H9 (cell line): ENCODE measurements around the gene HERC4. TPM values are rescaled to one million over a fixed set of nuclear protein-coding genes. Genes with fewer than 3 reads are reported as not detected.

Source experiments
- DNase-seq: peaks from one replicate; pipeline ENCODE4 v3.0.0-alpha.2; 2017
- H2AFZ ChIP-seq: one replicate; pipeline ENCODE4 v1.6.1; 2013; ENCODE audit warnings: mild to moderate bottlenecking, low read length, control low read depth, moderate library complexity
- H2AK5ac ChIP-seq: 2 replicates; pipeline ENCODE4 v1.6.1; 2013; ENCODE audit warnings: low read length, control low read depth, mixed read lengths; ENCODE audit not compliant: insufficient read length
- H2BK120ac ChIP-seq: one replicate; pipeline ENCODE4 v1.6.1; 2013; ENCODE audit warnings: low read depth, mild to moderate bottlenecking, low read length, control low read depth, inconsistent platforms; ENCODE audit not compliant: poor library complexity, severe bottlenecking
- H2BK12ac ChIP-seq: 2 replicates; pipeline ENCODE4 v1.6.1; 2013; ENCODE audit warnings: low read length, control low read depth, mixed read lengths, low read depth; ENCODE audit not compliant: insufficient read length
- H2BK15ac ChIP-seq: 2 replicates; pipeline ENCODE4 v1.6.1; 2013; ENCODE audit warnings: low read depth, low read length, control low read depth
- H2BK20ac ChIP-seq: one replicate; pipeline ENCODE4 v1.6.1; 2013; ENCODE audit warnings: low read depth, mild to moderate bottlenecking, low read length, control low read depth, inconsistent platforms; ENCODE audit not compliant: poor library complexity, severe bottlenecking
- H2BK5ac ChIP-seq: 2 replicates; pipeline ENCODE4 v1.6.1; 2013; ENCODE audit warnings: low read length, control low read depth, mixed read lengths; ENCODE audit not compliant: insufficient read length
- H3K14ac ChIP-seq: 2 replicates; pipeline ENCODE4 v1.6.1; 2013; ENCODE audit warnings: low read length, control low read depth; ENCODE audit not compliant: insufficient read depth
- H3K18ac ChIP-seq: 2 replicates; pipeline ENCODE4 v1.6.1; 2013; ENCODE audit warnings: low read depth, mild to moderate bottlenecking, mixed read lengths, low read length, control low read depth; ENCODE audit not compliant: insufficient read length
- H3K23ac ChIP-seq: 2 replicates; pipeline ENCODE4 v1.6.1; 2013; ENCODE audit warnings: low read length, control low read depth, mixed read lengths, low read depth; ENCODE audit not compliant: insufficient read length
- H3K23me2 ChIP-seq: 2 replicates; pipeline ENCODE4 v1.6.1; 2013; ENCODE audit warnings: low read depth, mild to moderate bottlenecking, mixed read lengths, low read length, control low read depth; ENCODE audit not compliant: insufficient read length, poor library complexity, severe bottlenecking
- H3K27ac ChIP-seq: 2 replicates; pipeline ENCODE4 v1.5.1; 2013; ENCODE audit warnings: low read length, control low read depth, mixed read lengths, low read depth; ENCODE audit not compliant: insufficient read length
- H3K27me3 ChIP-seq: 2 replicates; pipeline ENCODE4 v1.6.1; 2013; ENCODE audit warnings: low read length, control low read depth, inconsistent platforms; ENCODE audit not compliant: insufficient read depth
- H3K4ac ChIP-seq: 2 replicates; pipeline ENCODE4 v1.6.1; 2013; ENCODE audit warnings: low read depth, mild to moderate bottlenecking, control low read depth, inconsistent platforms, low read length, moderate library complexity
- H3K4me1 ChIP-seq: 2 replicates; pipeline ENCODE4 v1.6.1; 2013; ENCODE audit warnings: low read length, control low read depth, inconsistent platforms; ENCODE audit not compliant: insufficient read depth
- H3K4me2 ChIP-seq: 2 replicates; pipeline ENCODE4 v1.6.1; 2013; ENCODE audit warnings: low read length, control low read depth, mixed read lengths; ENCODE audit not compliant: insufficient read length, insufficient read depth
- H3K56ac ChIP-seq: 2 replicates; pipeline ENCODE4 v1.6.1; 2013; ENCODE audit warnings: low read depth, mild to moderate bottlenecking, mixed read lengths, low read length, control low read depth; ENCODE audit not compliant: insufficient read length
- H3K79me1 ChIP-seq: 2 replicates; pipeline ENCODE4 v1.6.1; 2013; ENCODE audit warnings: low read depth, mild to moderate bottlenecking, moderate library complexity, low read length, control low read depth, inconsistent platforms; ENCODE audit not compliant: insufficient read depth, poor library complexity, severe bottlenecking
- H3K79me2 ChIP-seq: 2 replicates; pipeline ENCODE4 v1.6.1; 2013; ENCODE audit warnings: low read length, control low read depth, inconsistent platforms; ENCODE audit not compliant: insufficient read depth
- H3K9ac ChIP-seq: 2 replicates; pipeline ENCODE4 v1.6.1; 2013; ENCODE audit warnings: low read length, control low read depth, mixed read lengths; ENCODE audit not compliant: insufficient read length; ENCODE audit errors: extremely low read depth
- H3K9me3 ChIP-seq: one replicate; pipeline ENCODE4 v1.6.1; 2013; ENCODE audit warnings: low read depth, low read length, inconsistent platforms; ENCODE audit not compliant: control insufficient read depth
- H3T11ph ChIP-seq: one replicate; pipeline ENCODE4 v1.6.1; 2013; ENCODE audit warnings: mild to moderate bottlenecking, low read length, control low read depth, inconsistent platforms
- H4K20me1 ChIP-seq: one replicate; pipeline ENCODE4 v1.6.1; 2013; ENCODE audit not compliant: control insufficient read depth, insufficient read length, insufficient read depth
- H4K5ac ChIP-seq: 2 replicates; pipeline ENCODE4 v1.6.1; 2013; ENCODE audit warnings: low read depth, mild to moderate bottlenecking, mixed read lengths, low read length, control low read depth; ENCODE audit not compliant: insufficient read length
- H4K8ac ChIP-seq: replicated peaks from 2 replicates; pipeline ENCODE4 v1.6.1; 2013; ENCODE audit warnings: low read length, control low read depth, mixed read lengths, low read depth; ENCODE audit not compliant: insufficient read length
- H4K91ac ChIP-seq: 2 replicates; pipeline ENCODE4 v1.6.1; 2013; ENCODE audit warnings: low read depth, mild to moderate bottlenecking, moderate library complexity, mixed read lengths, low read length, control low read depth; ENCODE audit not compliant: insufficient read length
- H3K27ac Mint-ChIP-seq, 3 experiments: 2 replicates in 2 of 3; 3 replicates in 1 of 3; pipeline ENCODE4 v1.8.0; 2020 to 2021; ENCODE audit warnings: mixed read lengths in 3 of 3, mild to moderate bottlenecking in 1 of 3, moderate library complexity in 1 of 3
- H3K27me3 Mint-ChIP-seq: 2 replicates; pipeline ENCODE4 v1.8.0; 2021; ENCODE audit warnings: low read depth, mild to moderate bottlenecking, moderate library complexity, mixed read lengths
- H3K36me3 Mint-ChIP-seq, 3 experiments: 2 replicates in 2 of 3; 3 replicates in 1 of 3; pipeline ENCODE4 v1.8.0; 2020 to 2021; ENCODE audit warnings: low read depth in 3 of 3, mixed read lengths in 3 of 3; ENCODE audit not compliant: insufficient read depth in 1 of 3
- H3K4me1 Mint-ChIP-seq, 2 experiments: 2 replicates each; pipeline ENCODE4 v1.8.0; 2020; ENCODE audit warnings: mixed read lengths in 2 of 2
- H3K4me3 Mint-ChIP-seq, 2 experiments: 2 replicates in 1 of 2; 3 replicates in 1 of 2; pipeline ENCODE4 v1.8.0; 2020 to 2021; ENCODE audit warnings: mild to moderate bottlenecking in 2 of 2, mixed read lengths in 2 of 2, moderate library complexity in 1 of 2
- H3K9me3 Mint-ChIP-seq, 2 experiments: 2 replicates in 1 of 2; 3 replicates in 1 of 2; pipeline ENCODE4 v1.8.0; 2020; ENCODE audit warnings: mild to moderate bottlenecking in 2 of 2, mixed read lengths in 2 of 2, moderate library complexity in 1 of 2
- CTCF ChIP-seq: fragments of 200-600 bp; sonication (generic); conservative IDR thresholded peaks from 3 replicates; pipeline ENCODE4 v1.8.0; 2021; ENCODE audit warnings: antibody characterized with exemption, mild to moderate bottlenecking
- WGBS: extraction: QIAGEN DNeasy Blood & Tissue Kit; methylation state at CpG from one replicate; pipeline ENCODE4 v1.1.7; 2013; ENCODE audit warnings: missing lambda C conversion rate, low lambda C conversion rate, mixed read lengths; ENCODE audit not compliant: insufficient read length; ENCODE audit errors: extremely low coverage; 5-methylcytosine and 5-hydroxymethylcytosine counted together
- total RNA-seq: library from RNA; stranded (reverse); gene quantifications from 2 replicates; pipeline ENCODE4 v1.2.1, GENCODE V29; 2021

The HERC4 gene
- total RNA-seq, 1 experiment from 2014 or later: 24.5 TPM

GRCh38 chr10:68118657-68119056 lies 43.6 kb upstream of the HERC4 start:
- H3K23ac ChIP-seq: no peak overlapping the region
- H2AK5ac ChIP-seq: no peak overlapping the region
- H3K9ac ChIP-seq: no peak overlapping the region
- H2BK15ac ChIP-seq: no peak overlapping the region
- H3T11ph ChIP-seq: no peak overlapping the region
- H2BK5ac ChIP-seq: no peak overlapping the region
- H3K4me3 Mint-ChIP-seq: no peak overlapping the region
- no peak overlapping the region for H4K91ac ChIP-seq
- no peaks in the 10 kb centered on the region for H3K23me2 ChIP-seq
- H3K27ac ChIP-seq: no peak overlapping the region
- H3K9me3 ChIP-seq: no peaks in the 10 kb centered on the region
- no peaks in the 10 kb centered on the region for H3K79me1 ChIP-seq
- H2AFZ ChIP-seq: no peak overlapping the region
- H3K36me3 Mint-ChIP-seq: no peaks in the 10 kb centered on the region
- no peak overlapping the region for H4K5ac ChIP-seq
- H3K4ac ChIP-seq: no peak overlapping the region
- H3K27me3 Mint-ChIP-seq: no peaks in the 10 kb centered on the region; the same call in 1 of the 2 replicates
- no peak overlapping the region for H3K18ac ChIP-seq
- H3K4me1 ChIP-seq: no peaks in the 10 kb centered on the region; the same call in 1 of the 2 replicates
- H3K4me1 Mint-ChIP-seq: peaks cover 0 to 3% of the 10 kb centered on the region in 2 experiments; a peak in 2 of 4 replicates
- no peak overlapping the region for H3K4me2 ChIP-seq
- H4K8ac ChIP-seq: no peak overlapping the region
- H3K56ac ChIP-seq: no peak overlapping the region
- no peak for DNase-seq
- no peaks in the 10 kb centered on the region for H3K79me2 ChIP-seq
- no peaks in the 10 kb centered on the region for H3K9me3 Mint-ChIP-seq
- no peak overlapping the region for H3K14ac ChIP-seq
- H4K20me1 ChIP-seq: no peaks in the 10 kb centered on the region
- H3K27me3 ChIP-seq: no peaks in the 10 kb centered on the region
- no peak overlapping the region for H2BK20ac ChIP-seq
- no peak overlapping the region for H3K27ac Mint-ChIP-seq
- no peak overlapping the region for H2BK120ac ChIP-seq
- no peak overlapping the region for H2BK12ac ChIP-seq
- no peak for TF ChIP-seq CTCF
- no CpG with 5 or more reads among the region's 3 CpGs for WGBS
